SU-DHL-6 (cell line): Measurements from ENCODE around the gene CLNK.

ENCODE experiments used
- H2AFZ ChIP-seq: fragments of 200-600 bp; sonication (generic); 2 replicates; pipeline ENCODE4 v1.6.1; 2014; ENCODE audit warnings: low read depth, mild to moderate bottlenecking, moderate library complexity, mixed read lengths, antibody characterized with exemption, low read length; ENCODE audit not compliant: severe bottlenecking
- H3F3A ChIP-seq: fragments of 200-600 bp; shearing (Covaris generic); 2 replicates; pipeline ENCODE4 v1.6.0; 2016; ENCODE audit warnings: antibody characterized with exemption, mild to moderate bottlenecking; ENCODE audit not compliant: insufficient read depth
- H3K27ac ChIP-seq: fragments of 200-600 bp; sonication (generic); 2 replicates; pipeline ENCODE4 v1.5.1; 2016; ENCODE audit warnings: low read depth, mild to moderate bottlenecking, low read length, moderate library complexity, mixed read lengths
- H3K27me3 ChIP-seq: fragments of 200-600 bp; sonication (generic), shearing (Covaris generic); 2 replicates; pipeline ENCODE4 v1.6.0; 2014; ENCODE audit warnings: mild to moderate bottlenecking, low read length
- H3K36me3 ChIP-seq: fragments of 200-600 bp; sonication (generic); 2 replicates; pipeline ENCODE4 v1.6.1; 2014; ENCODE audit warnings: mild to moderate bottlenecking, low read length, mixed read lengths
- H3K4me2 ChIP-seq: fragments of 300-600, 200-600 bp; shearing (Covaris generic), sonication (generic); 2 replicates; pipeline ENCODE4 v1.6.0; 2014; ENCODE audit warnings: low read length, low read depth, mild to moderate bottlenecking; ENCODE audit not compliant: poor library complexity, severe bottlenecking
- H3K4me3 ChIP-seq: fragments of 200-600 bp; sonication (generic); 2 replicates; pipeline ENCODE4 v1.5.1; 2014; ENCODE audit warnings: antibody characterized with exemption, low read length, mild to moderate bottlenecking, mixed read lengths; ENCODE audit not compliant: insufficient read depth, poor library complexity, severe bottlenecking
- H3K79me2 ChIP-seq: fragments of 200-600 bp; sonication (generic); 2 replicates; pipeline ENCODE4 v1.6.1; 2014; ENCODE audit warnings: mild to moderate bottlenecking, low read length, moderate library complexity; ENCODE audit not compliant: insufficient read depth
- H3K9ac ChIP-seq: fragments of 200-600 bp; sonication (generic); 2 replicates; pipeline ENCODE4 v1.7.0; 2014; ENCODE audit warnings: mild to moderate bottlenecking, low read length
- H3K9me2 ChIP-seq: fragments of 200-600 bp; sonication (generic); replicated peaks from 2 replicates; pipeline ENCODE4 v1.6.1; 2014; ENCODE audit warnings: low read length; ENCODE audit not compliant: insufficient read depth
- H3K9me3 ChIP-seq: fragments of 200-600 bp; sonication (generic); 2 replicates; pipeline ENCODE4 v1.6.1; 2014; ENCODE audit warnings: low read length, mixed read lengths; ENCODE audit not compliant: insufficient read depth
- H4K20me1 ChIP-seq: fragments of 200-600 bp; sonication (generic); 2 replicates; pipeline ENCODE4 v1.6.1; 2014; ENCODE audit warnings: low read depth, mild to moderate bottlenecking, antibody characterized with exemption, low read length, moderate library complexity, mixed read lengths
- EZH2phosphoT487 ChIP-seq: fragments of 200-600 bp; sonication (generic), shearing (Covaris generic); conservative IDR thresholded peaks from 2 replicates; pipeline ENCODE4 v1.6.1; 2018; ENCODE audit warnings: mild to moderate bottlenecking, antibody characterized with exemption, low read length, moderate library complexity, mixed read lengths
- TF ChIP-seq, protein P1 (sequence below): fragments of 200-600 bp; sonication (generic); IDR thresholded peaks from one replicate; pipeline ENCODE4 v1.5.1; 2017; ENCODE audit warnings: antibody characterized with exemption, mild to moderate bottlenecking, low read length, moderate library complexity; ENCODE audit not compliant: insufficient read depth, poor library complexity, severe bottlenecking

Gene CLNK

GRCh38 chr4:10582059-10582686 is 102.4 kb downstream of the CLNK start:
- H3K79me2 ChIP-seq: no peaks in the 10 kb centered on the region
- no peak overlapping the region for H2AFZ ChIP-seq
- no peaks in the 10 kb centered on the region for H3K9me3 ChIP-seq
- no peaks in the 10 kb centered on the region for H3K9me2 ChIP-seq
- no peak overlapping the region for H3K4me2 ChIP-seq
- no peaks in the 10 kb centered on the region for H3F3A ChIP-seq
- TF ChIP-seq, protein P1, sequence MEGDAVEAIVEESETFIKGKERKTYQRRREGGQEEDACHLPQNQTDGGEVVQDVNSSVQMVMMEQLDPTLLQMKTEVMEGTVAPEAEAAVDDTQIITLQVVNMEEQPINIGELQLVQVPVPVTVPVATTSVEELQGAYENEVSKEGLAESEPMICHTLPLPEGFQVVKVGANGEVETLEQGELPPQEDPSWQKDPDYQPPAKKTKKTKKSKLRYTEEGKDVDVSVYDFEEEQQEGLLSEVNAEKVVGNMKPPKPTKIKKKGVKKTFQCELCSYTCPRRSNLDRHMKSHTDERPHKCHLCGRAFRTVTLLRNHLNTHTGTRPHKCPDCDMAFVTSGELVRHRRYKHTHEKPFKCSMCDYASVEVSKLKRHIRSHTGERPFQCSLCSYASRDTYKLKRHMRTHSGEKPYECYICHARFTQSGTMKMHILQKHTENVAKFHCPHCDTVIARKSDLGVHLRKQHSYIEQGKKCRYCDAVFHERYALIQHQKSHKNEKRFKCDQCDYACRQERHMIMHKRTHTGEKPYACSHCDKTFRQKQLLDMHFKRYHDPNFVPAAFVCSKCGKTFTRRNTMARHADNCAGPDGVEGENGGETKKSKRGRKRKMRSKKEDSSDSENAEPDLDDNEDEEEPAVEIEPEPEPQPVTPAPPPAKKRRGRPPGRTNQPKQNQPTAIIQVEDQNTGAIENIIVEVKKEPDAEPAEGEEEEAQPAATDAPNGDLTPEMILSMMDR: peak; percentile 41
- no peak for TF ChIP-seq EZH2phosphoT487
- no peak overlapping the region for H3K27ac ChIP-seq
- no peak overlapping the region for H3K4me3 ChIP-seq
- no peak overlapping the region for H3K9ac ChIP-seq
- no peaks in the 10 kb centered on the region for H3K36me3 ChIP-seq
- H3K27me3 ChIP-seq: no peaks in the 10 kb centered on the region
- H4K20me1 ChIP-seq: no peaks in the 10 kb centered on the region

DNA sequence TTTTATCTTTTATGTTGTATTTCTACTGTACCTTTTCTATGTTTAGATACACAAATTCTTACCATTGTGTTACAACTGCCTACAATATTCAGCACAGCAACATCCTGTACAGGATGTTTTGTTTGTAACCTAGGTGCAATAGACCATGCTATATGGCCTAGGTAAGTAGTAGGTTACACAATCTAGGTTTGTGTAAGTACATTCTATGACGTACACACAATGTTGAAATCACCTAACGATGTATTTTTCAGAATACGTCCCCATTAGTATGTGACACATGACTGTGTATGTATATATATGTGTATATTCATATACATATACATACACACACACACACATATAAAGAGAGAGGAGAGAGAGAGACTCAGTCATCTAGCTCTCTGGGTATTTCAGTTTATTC is 103.5 kb downstream of the CLNK start:
- TF ChIP-seq, protein P1: no peak
- TF ChIP-seq EZH2phosphoT487: no peak
- no peaks in the 10 kb centered on the region for H3K27me3 ChIP-seq
- no peak overlapping the region for H2AFZ ChIP-seq

GRCh38 chr4:10579648-10580047 is 104.9 kb downstream of the CLNK start:
- TF ChIP-seq, protein P1: no peak
- no peak for TF ChIP-seq EZH2phosphoT487
- no peak overlapping the region for H3K9ac ChIP-seq
- no peaks in the 10 kb centered on the region for H4K20me1 ChIP-seq
- no peak overlapping the region for H2AFZ ChIP-seq
- no peak overlapping the region for H3K4me3 ChIP-seq
- no peaks in the 10 kb centered on the region for H3K79me2 ChIP-seq
- no peaks in the 10 kb centered on the region for H3K36me3 ChIP-seq
- no peaks in the 10 kb centered on the region for H3F3A ChIP-seq
- H3K27me3 ChIP-seq: no peaks in the 10 kb centered on the region
- H3K9me2 ChIP-seq: no peaks in the 10 kb centered on the region
- H3K4me2 ChIP-seq: no peak overlapping the region
- H3K27ac ChIP-seq: no peak overlapping the region
- no peaks in the 10 kb centered on the region for H3K9me3 ChIP-seq

More for the DNA sequence above, 103.5 kb downstream of the CLNK start:
- H3K4me3 ChIP-seq: no peak overlapping the region
- no peak overlapping the region for H3K9ac ChIP-seq
- no peaks in the 10 kb centered on the region for H3K79me2 ChIP-seq
- H3K9me3 ChIP-seq: no peaks in the 10 kb centered on the region
- no peaks in the 10 kb centered on the region for H4K20me1 ChIP-seq
- H3K27ac ChIP-seq: no peak overlapping the region
- no peaks in the 10 kb centered on the region for H3K36me3 ChIP-seq
- no peaks in the 10 kb centered on the region for H3K9me2 ChIP-seq
- H3F3A ChIP-seq: no peaks in the 10 kb centered on the region
- H3K4me2 ChIP-seq: no peak overlapping the region
